Esophagus squamous epithelium (tissue), 5 donors: ENCODE data around the gene MED10. TPM values are rescaled to one million over a fixed set of nuclear protein-coding genes. Genes with fewer than 3 reads are reported as not detected.

Experiments used
- DNase-seq: peaks from one replicate; lab custom pipeline; 2025; lab: John Stamatoyannopoulos, UW
- H3K27ac ChIP-seq, 4 donors: fragments of 200-600 bp; sonication (generic); one replicate each; pipeline ENCODE4 v1.5.1; 2016 to 2019; ENCODE audit warnings: mild to moderate bottlenecking in 1 of 4
- H3K27me3 ChIP-seq, 4 donors: fragments of 200-600 bp; sonication (generic); 1 replicate in 3 of 4; 2 replicates in 1 of 4; pipeline versions ENCODE4 v1.5.1 to v1.6.0; 2017 to 2021; ENCODE audit warnings: antibody characterized with exemption in 1 of 4
- H3K36me3 ChIP-seq, 3 donors: fragments of 200-600 bp; sonication (generic); one replicate each; pipeline ENCODE4 v1.5.1; 2016 to 2019
- H3K4me1 ChIP-seq, 3 donors: fragments of 200-600 bp; sonication (generic); one replicate each; pipeline ENCODE4 v1.5.1; 2017 to 2019
- H3K4me3 ChIP-seq, 4 donors: fragments of 200-600 bp; sonication (generic); 1 replicate in 3 of 4; 2 replicates in 1 of 4; pipeline ENCODE4 v1.5.1; 2016 to 2019; ENCODE audit warnings: mild to moderate bottlenecking in 2 of 4, moderate library complexity in 1 of 4
- H3K9me3 ChIP-seq, 3 donors: fragments of 200-600 bp; sonication (generic); one replicate each; pipeline ENCODE4 v1.5.1; 2016 to 2019
- CTCF ChIP-seq, 6 experiments: fragments of 450-650 bp in 4 of 6; fragments of 200-600 bp in 2 of 6; sonication (generic) in 2 of 6; IDR thresholded peaks; one replicate each; pipeline ENCODE4 v1.5.1; 2016 to 2019; ENCODE audit warnings: antibody characterized with exemption in 6 of 6, mild to moderate bottlenecking in 4 of 6, moderate library complexity in 4 of 6
- POLR2A ChIP-seq, 4 donors: fragments of 450-650 bp; IDR thresholded peaks; one replicate each; pipeline ENCODE4 v1.6.1; 2017; ENCODE audit warnings: antibody characterized with exemption in 4 of 4, mild to moderate bottlenecking in 4 of 4, moderate library complexity in 3 of 4
- WGBS, 2 donors: methylation state at CpG; one replicate each; pipeline ENCODE4 v1.1.5; 2018; 5-methylcytosine and 5-hydroxymethylcytosine counted together
- intact Hi-C: fragments of 100-400 bp; cut with DNase I; formaldehyde crosslinking; loops from one replicate; pipeline ENCODE4 v1.15.0; 2022
- total RNA-seq, 4 donors: library from RNA; depleted of rRNA; stranded (reverse); fragments of >200 nt; gene quantifications; one replicate each; pipeline ENCODE4 v1.1.0, GENCODE V29; 2016
- donor health status: DM: yes; HTN: yes; CAD: no.

MED10 gene
- total RNA-seq, 4 donors from 2014 or later, result 10.3 to 30.7 (median 20.8) TPM

- Histone ChIP-seq H3K27ac (no peak overlapping the region), H3K4me3 (no peak overlapping the region), H3K9me3 (no peaks in the 10 kb centered on the region), H3K36me3 (no peaks in the 10 kb centered on the region), H3K27me3 (peaks cover 0 to 13% (median 0%) of the 10 kb centered on the region in 4 donors), H3K4me1 (peaks cover 0 to 16% (median 0%) of the 10 kb centered on the region in 3 donors)
- DNase-seq, result no peak
- WGBS, 2 donors, result 44 to 55% methylated on average over 13 of the region's 13 CpGs
- TF ChIP-seq CTCF (IDR thresholded peaks at IDR 0.05) (no peak), POLR2A (IDR thresholded peaks at IDR 0.05) (no peak)
- intact Hi-C loops, result no loop called here
Measured at GRCh38 chr5:6399980-6400910, 21.9 kb upstream of the MED10 start.

- Histone ChIP-seq H3K27ac (no peak overlapping the region), H3K27me3 (peaks cover 0 to 25% (median 0%) of the 10 kb centered on the region in 4 donors), H3K4me3 (no peak overlapping the region), H3K9me3 (no peaks in the 10 kb centered on the region), H3K36me3 (no peaks in the 10 kb centered on the region), H3K4me1 (peaks cover 0 to 16% (median 0%) of the 10 kb centered on the region in 3 donors)
- no peak for DNase-seq
- TF ChIP-seq CTCF (IDR thresholded peaks at IDR 0.05), result no peak
- TF ChIP-seq POLR2A (IDR thresholded peaks at IDR 0.05), result no peak
- intact Hi-C loops, result no loop called here
- 76 to 87% methylated on average over 13 of the region's 14 CpGs for WGBS, 2 donors
Measured at GRCh38 chr5:6398570-6399230, 20.4 kb upstream of the MED10 start.

DNA sequence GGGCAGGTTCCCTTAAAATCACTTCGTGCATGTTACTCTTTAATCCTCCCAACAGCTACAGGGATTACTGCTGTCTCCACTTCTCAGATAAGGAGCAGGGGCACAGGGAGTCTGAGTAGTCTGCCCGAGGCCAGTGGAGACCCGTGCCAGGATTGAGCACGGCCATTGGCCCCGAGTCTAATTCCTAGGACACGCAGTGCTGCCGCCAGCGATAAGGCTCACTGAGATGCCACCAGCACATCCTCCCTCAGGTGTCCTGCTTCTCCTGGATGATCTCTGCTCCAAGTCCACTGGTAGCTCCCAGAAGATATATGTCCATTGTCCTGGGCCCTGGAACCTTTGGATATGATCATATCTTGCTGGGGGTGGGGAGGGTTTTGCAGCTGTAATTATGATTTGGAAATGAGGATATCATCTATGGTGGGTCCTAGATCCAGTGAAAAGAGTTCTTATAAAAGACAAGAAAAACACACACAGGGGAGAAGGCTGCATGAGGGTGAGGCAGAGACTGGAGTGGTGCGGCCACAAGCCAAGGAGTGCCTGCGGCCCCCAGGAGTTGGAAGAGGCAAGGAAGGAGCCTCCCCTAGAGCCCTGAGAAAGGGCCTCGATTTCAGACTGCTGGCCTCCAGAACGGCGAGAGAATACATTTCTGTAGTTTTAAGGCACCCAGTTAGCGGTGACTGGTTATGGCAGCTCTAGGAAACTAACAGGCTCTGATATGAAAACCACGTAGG lies 19.4 kb upstream of the MED10 start:
- H3K27me3 ChIP-seq, result peaks cover 0 to 35% (median 0%) of the 10 kb centered on the region in 4 donors
- intact Hi-C loops, result no loop called here
- 77 to 85% methylated on average over 12 to 13 of the region's 15 CpGs for WGBS, 2 donors
- no peak for DNase-seq
- H3K4me3 ChIP-seq, result no peak overlapping the region
- H3K9me3 ChIP-seq, result no peaks in the 10 kb centered on the region
- H3K36me3 ChIP-seq, result no peaks in the 10 kb centered on the region
- peaks cover 0 to 16% (median 0%) of the 10 kb centered on the region in 3 donors for H3K4me1 ChIP-seq
- no peak overlapping the region for H3K27ac ChIP-seq
- no peak for TF ChIP-seq POLR2A (IDR thresholded peaks at IDR 0.05)
- TF ChIP-seq CTCF (IDR thresholded peaks at IDR 0.05), result no peak

DNA sequence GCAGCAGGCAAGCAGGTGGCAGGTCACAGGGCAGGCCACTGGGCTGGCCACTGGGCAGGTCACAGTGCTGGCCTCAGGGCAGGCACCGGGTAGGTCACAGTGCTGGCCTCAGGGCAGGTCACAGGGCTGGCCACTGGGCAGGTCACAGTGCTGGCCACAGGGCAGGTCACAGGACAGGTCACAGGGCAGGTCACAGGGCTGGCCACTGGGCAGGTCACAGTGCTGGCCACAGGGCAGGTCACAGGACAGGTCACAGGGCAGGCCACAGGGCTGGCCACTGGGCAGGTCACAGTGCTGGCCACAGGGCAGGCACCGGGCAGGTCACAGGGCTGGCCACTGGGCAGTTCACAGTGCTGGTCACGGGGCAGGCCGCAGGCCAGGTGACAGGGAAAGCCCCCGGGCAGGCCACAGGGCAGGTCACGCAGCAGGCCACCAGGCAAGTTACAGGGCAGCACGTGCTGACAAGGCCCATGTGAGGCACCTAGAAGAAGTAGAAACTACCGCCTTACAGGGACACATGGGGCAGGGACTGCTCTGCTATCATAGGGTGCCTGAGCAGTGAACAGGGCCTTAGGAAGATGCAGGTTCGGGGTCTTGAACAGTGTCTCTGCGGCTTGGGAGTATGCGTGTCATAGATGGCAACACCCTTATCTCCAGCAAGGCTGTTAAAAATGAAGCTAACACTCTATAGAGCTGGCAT lies 18.6 kb upstream of the MED10 start:
- Histone ChIP-seq H3K4me1 (peaks cover 0 to 16% (median 0%) of the 10 kb centered on the region in 3 donors), H3K9me3 (no peaks in the 10 kb centered on the region), H3K4me3 (no peak overlapping the region), H3K36me3 (no peaks in the 10 kb centered on the region), H3K27ac (no peak overlapping the region), H3K27me3 (peaks cover 0 to 42% (median 0%) of the 10 kb centered on the region in 4 donors)
- intact Hi-C loops, result no loop called here
- TF ChIP-seq POLR2A (IDR thresholded peaks at IDR 0.05) (no peak), CTCF (IDR thresholded peaks at IDR 0.05) (no peak)
- DNase-seq, result no peak
- WGBS, 2 donors, result 86 to 87% methylated on average over 5 to 6 of the region's 11 CpGs
